CD4-positive, alpha-beta T cell (primary cell): Measurements from ENCODE around the gene ERCC6L. TPM values are rescaled to one million over a fixed set of nuclear protein-coding genes. Genes with fewer than 3 reads are reported as not detected.

ENCODE experiments used
- ATAC-seq: fragments of 200-7000 bp; cut with Tn5 transposase; one replicate; pipeline ENCODE4 v1.10.0; 2022; ENCODE audit warnings: mild to moderate bottlenecking; ENCODE audit not compliant: poor library complexity
- CTCF ChIA-PET: fragments of 350-600 bp; sonication (Branson Sonifier 250); formaldehyde crosslinking; loops from one replicate; lab custom pipeline; 2021; ENCODE audit warnings: antibody characterized with exemption, inconsistent platforms; lab: Charles Lee
- POLR2A ChIA-PET: fragments of 350-600 bp; sonication (Branson Sonifier 250); formaldehyde crosslinking; loops from one replicate; lab custom pipeline; 2021; ENCODE audit warnings: antibody characterized with exemption, inconsistent platforms; lab: Charles Lee
- DNase-seq, 14 experiments: peaks; one replicate each; pipeline ENCODE4 v3.0.0-alpha.2; 2013 to 2020; ENCODE audit warnings: mixed read lengths in 2 of 14
- H3K27ac ChIP-seq, 2 donors: one replicate each; pipeline versions ENCODE4 v1.5.1 to v1.7.0; 2013; ENCODE audit warnings: low read length in 2 of 2, low read depth in 1 of 2, mild to moderate bottlenecking in 1 of 2
- H3K27me3 ChIP-seq, 2 experiments: 1 replicate in 1 of 2; 2 replicates in 1 of 2; pipeline versions ENCODE4 v1.6.1 to v1.7.0; 2013; ENCODE audit warnings: low read length in 2 of 2, control low read depth in 1 of 2, mild to moderate bottlenecking in 1 of 2, moderate library complexity in 1 of 2; ENCODE audit not compliant: insufficient read depth in 2 of 2, control insufficient read depth in 1 of 2
- H3K36me3 ChIP-seq: one replicate; pipeline ENCODE4 v1.6.1; 2013; ENCODE audit warnings: low read length, control low read depth; ENCODE audit not compliant: insufficient read depth
- H3K4me1 ChIP-seq: one replicate; pipeline ENCODE4 v1.6.1; 2013; ENCODE audit warnings: low read length, control low read depth; ENCODE audit not compliant: insufficient read depth
- H3K4me3 ChIP-seq: one replicate; pipeline ENCODE4 v1.5.1; 2013; ENCODE audit warnings: mild to moderate bottlenecking, low read length, moderate library complexity
- H3K9me3 ChIP-seq, 2 experiments: 1 replicate in 1 of 2; 2 replicates in 1 of 2; pipeline versions ENCODE4 v1.6.1 to v1.7.0; 2013; ENCODE audit warnings: low read length in 2 of 2, mild to moderate bottlenecking in 2 of 2, control low read depth in 1 of 2, moderate library complexity in 1 of 2; ENCODE audit not compliant: control insufficient read depth in 1 of 2, insufficient read depth in 1 of 2
- H3K27ac Mint-ChIP-seq: one replicate; pipeline ENCODE4 v1.8.0; 2020; ENCODE audit warnings: mixed read lengths
- H3K27me3 Mint-ChIP-seq: one replicate; pipeline ENCODE4 v1.8.0; 2021; ENCODE audit warnings: mixed read lengths
- H3K36me3 Mint-ChIP-seq: one replicate; pipeline ENCODE4 v1.8.0; 2021; ENCODE audit warnings: low read depth, mixed read lengths
- H3K4me1 Mint-ChIP-seq: one replicate; pipeline ENCODE4 v1.8.0; 2021; ENCODE audit warnings: low read depth, mixed read lengths
- H3K4me3 Mint-ChIP-seq: one replicate; pipeline ENCODE4 v1.8.0; 2020; ENCODE audit warnings: mild to moderate bottlenecking, mixed read lengths
- H3K9me3 Mint-ChIP-seq: one replicate; pipeline ENCODE4 v1.8.0; 2020; ENCODE audit warnings: mixed read lengths
- CTCF ChIP-seq: fragments of 200-600 bp; IDR thresholded peaks from one replicate; pipeline ENCODE4 v1.8.0; 2022; ENCODE audit warnings: antibody characterized with exemption, mild to moderate bottlenecking
- intact Hi-C, 2 experiments: fragments of 100-400 bp; cut with DNase I in 1 of 2; cut with micrococcal nuclease in 1 of 2; formaldehyde crosslinking; loops; one replicate each; pipeline versions ENCODE4 v1.15.1 to v1.9.0; 2023 to 2025; cut with DNase I, micrococcal nuclease
- total RNA-seq, 174 experiments: library from RNA in 2 of 174; stranded (reverse) in 2 of 174; gene quantifications; one replicate each; pipeline ENCODE4 v1.2.3 and lab custom pipeline; 2021 to 2026

ERCC6L gene
- total RNA-seq, 2 experiments from 2014 or later = 0.08 TPM; not detected in 1

GRCh38 chrX:72207366-72207765 is 31.5 kb downstream of the ERCC6L start:
- POLR2A ChIA-PET = no interaction called here
- peaks cover 4% of the 10 kb centered on the region for H3K36me3 ChIP-seq
- H3K27me3 Mint-ChIP-seq = no peaks in the 10 kb centered on the region

GRCh38 chrX:72205706-72206105 is 33.1 kb downstream of the ERCC6L start:
- H3K36me3 Mint-ChIP-seq = peaks cover 42% of the 10 kb centered on the region
- Histone ChIP-seq H3K9me3 (no peaks in the 10 kb centered on the region), H3K36me3 (peaks cover 4% of the 10 kb centered on the region), H3K27ac (no peak overlapping the region), H3K4me3 (no peak overlapping the region), H3K4me1 (no peaks in the 10 kb centered on the region), H3K27me3 (no peaks in the 10 kb centered on the region)
- no peak overlapping the region for H3K27ac Mint-ChIP-seq
- H3K27me3 Mint-ChIP-seq = no peaks in the 10 kb centered on the region
- CTCF ChIA-PET = no interaction called here
- TF ChIP-seq CTCF = no peak
- no peaks in the 10 kb centered on the region for H3K9me3 Mint-ChIP-seq
- POLR2A ChIA-PET = interaction anchor here (0.7 kb wide), 1 partner anchor 24 kb away, joined by 5 read pairs; the partner anchor contains the start of gene PIN4
- H3K4me3 Mint-ChIP-seq = no peak overlapping the region
- ATAC-seq (no peak), DNase-seq (no peak)
- no peaks in the 10 kb centered on the region for H3K4me1 Mint-ChIP-seq
- intact Hi-C loops = no loop called here

More at GRCh38 chrX:72207366-72207765, 31.5 kb downstream of the ERCC6L start:
- DNase-seq = no peak
- H3K9me3 Mint-ChIP-seq = no peaks in the 10 kb centered on the region
- intact Hi-C loops = no loop called here
- TF ChIP-seq CTCF = no peak
- H3K4me3 Mint-ChIP-seq = no peak overlapping the region
- no peak overlapping the region for H3K27ac ChIP-seq
- no peaks in the 10 kb centered on the region for H3K9me3 ChIP-seq
- CTCF ChIA-PET = no interaction called here
- no peaks in the 10 kb centered on the region for H3K4me1 ChIP-seq
- no peak overlapping the region for H3K27ac Mint-ChIP-seq
- peaks cover 34% of the 10 kb centered on the region for H3K36me3 Mint-ChIP-seq
- H3K4me3 ChIP-seq = no peak overlapping the region
- no peak for ATAC-seq
- H3K4me1 Mint-ChIP-seq = no peaks in the 10 kb centered on the region
- H3K27me3 ChIP-seq = no peaks in the 10 kb centered on the region

GRCh38 chrX:72203421-72203820 is 35.4 kb downstream of the ERCC6L start:
- no peaks in the 10 kb centered on the region for H3K4me1 ChIP-seq
- H3K9me3 ChIP-seq = no peaks in the 10 kb centered on the region
- H3K4me3 ChIP-seq = no peak overlapping the region
- H3K4me3 Mint-ChIP-seq = no peak overlapping the region
- H3K27me3 Mint-ChIP-seq = no peaks in the 10 kb centered on the region
- no peaks in the 10 kb centered on the region for H3K27me3 ChIP-seq
- H3K36me3 Mint-ChIP-seq = peaks cover 41% of the 10 kb centered on the region
- no peak for TF ChIP-seq CTCF
- no peaks in the 10 kb centered on the region for H3K9me3 Mint-ChIP-seq
- ChIA-PET CTCF (no interaction called here), POLR2A (no interaction called here)
- no peak overlapping the region for H3K27ac ChIP-seq
- intact Hi-C loops = no loop called here
- DNase-seq = no peak
- H3K27ac Mint-ChIP-seq = no peak overlapping the region
- no peak for ATAC-seq
- H3K4me1 Mint-ChIP-seq = no peaks in the 10 kb centered on the region
- peaks cover 6% of the 10 kb centered on the region for H3K36me3 ChIP-seq
